Stimulated activated naive CD8-positive, alpha-beta T cell treated with anti-CD3 and anti-CD28 coated beads, Interleukin-15, Interleukin-2, amounts not matched to agents 100 ng/mL and 50 ng/mL, for 24 hours (primary cell): ENCODE measurements around the gene TEX50.
A peak's percentile ranks its signal among the peaks of the same experiment; 100 is the strongest.
"Not testable (repeated sequence)": the region's sequence is repeated elsewhere in the genome, so short reads cannot be mapped to it uniquely, and the experiment has no call there.

Experiments used
- H3K27ac Mint-ChIP-seq: one replicate; pipeline ENCODE4 v1.8.0; 2021; ENCODE audit warnings: mild to moderate bottlenecking, mixed read lengths
- H3K27me3 Mint-ChIP-seq: one replicate; pipeline ENCODE4 v1.8.0; 2021; ENCODE audit warnings: mixed read lengths
- H3K36me3 Mint-ChIP-seq: one replicate; pipeline ENCODE4 v1.8.0; 2021; ENCODE audit warnings: low read depth, mixed read lengths
- H3K4me1 Mint-ChIP-seq: one replicate; pipeline ENCODE4 v1.8.0; 2021; ENCODE audit warnings: low read depth, mixed read lengths
- H3K4me3 Mint-ChIP-seq: one replicate; pipeline ENCODE4 v1.8.0; 2021; ENCODE audit warnings: mild to moderate bottlenecking, mixed read lengths
- H3K9me3 Mint-ChIP-seq: one replicate; pipeline ENCODE4 v1.8.0; 2021; ENCODE audit warnings: mixed read lengths

TEX50 gene

DNA sequence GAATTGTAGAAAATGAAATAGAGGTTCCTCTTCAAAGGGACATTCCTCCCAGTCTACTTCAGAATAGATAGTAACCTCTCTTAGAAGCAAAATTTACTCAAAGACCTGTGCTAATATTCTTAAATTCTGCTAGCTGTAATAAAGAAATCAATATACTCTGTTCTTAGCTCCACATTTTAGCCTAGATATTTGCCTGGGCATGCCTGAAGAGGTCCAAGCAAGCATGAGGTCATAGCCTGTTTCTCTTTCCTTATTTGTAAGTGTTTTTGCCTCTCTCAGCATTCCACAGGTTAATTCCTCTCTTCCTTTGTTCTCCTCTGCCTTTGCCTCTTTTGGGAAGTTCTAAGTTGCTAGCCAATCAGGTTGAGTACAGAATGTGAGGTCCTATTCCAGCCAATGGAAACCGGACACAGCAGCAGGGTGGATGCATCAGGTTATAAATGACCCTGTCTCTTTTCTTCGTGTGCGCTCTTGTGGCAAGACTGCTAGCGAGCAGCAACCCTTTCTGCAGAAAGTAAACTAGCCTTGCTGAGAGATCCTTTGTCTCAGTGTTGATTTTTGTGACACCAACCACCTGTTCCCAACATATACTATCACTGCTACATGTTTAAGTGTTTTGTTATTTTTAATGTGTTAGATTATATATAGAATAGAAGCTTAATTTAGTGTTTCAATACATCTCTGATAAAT lies 7.5 kb downstream of the TEX50 start:
- H3K27ac Mint-ChIP-seq, H3K4me3 Mint-ChIP-seq, H3K27me3 Mint-ChIP-seq, H3K4me1 Mint-ChIP-seq, H3K36me3 Mint-ChIP-seq, H3K9me3 Mint-ChIP-seq: not testable (repeated sequence)

DNA sequence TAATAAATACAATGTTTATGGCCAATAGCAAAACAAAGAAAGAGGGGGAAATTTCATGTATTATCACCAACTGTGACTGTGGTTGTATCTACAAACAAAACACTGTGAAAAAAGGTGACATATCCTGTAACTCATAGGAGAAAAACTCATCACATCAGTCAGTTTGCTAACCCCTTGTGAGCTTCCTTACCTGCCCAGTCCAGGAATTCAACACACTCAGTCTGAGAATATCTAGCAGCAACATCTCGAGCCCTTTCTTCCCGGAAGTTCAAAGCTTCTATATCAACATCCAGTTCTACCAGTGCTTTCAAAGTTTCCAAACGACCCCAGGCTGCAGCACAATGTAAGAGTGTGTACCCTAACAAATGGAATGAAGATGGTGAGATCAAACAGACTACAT lies 11.5 kb downstream of the TEX50 start:
- Mint-ChIP-seq H3K4me3 (no peak overlapping the region), H3K27me3 (no peaks in the 10 kb centered on the region), H3K27ac (no peak overlapping the region)

DNA sequence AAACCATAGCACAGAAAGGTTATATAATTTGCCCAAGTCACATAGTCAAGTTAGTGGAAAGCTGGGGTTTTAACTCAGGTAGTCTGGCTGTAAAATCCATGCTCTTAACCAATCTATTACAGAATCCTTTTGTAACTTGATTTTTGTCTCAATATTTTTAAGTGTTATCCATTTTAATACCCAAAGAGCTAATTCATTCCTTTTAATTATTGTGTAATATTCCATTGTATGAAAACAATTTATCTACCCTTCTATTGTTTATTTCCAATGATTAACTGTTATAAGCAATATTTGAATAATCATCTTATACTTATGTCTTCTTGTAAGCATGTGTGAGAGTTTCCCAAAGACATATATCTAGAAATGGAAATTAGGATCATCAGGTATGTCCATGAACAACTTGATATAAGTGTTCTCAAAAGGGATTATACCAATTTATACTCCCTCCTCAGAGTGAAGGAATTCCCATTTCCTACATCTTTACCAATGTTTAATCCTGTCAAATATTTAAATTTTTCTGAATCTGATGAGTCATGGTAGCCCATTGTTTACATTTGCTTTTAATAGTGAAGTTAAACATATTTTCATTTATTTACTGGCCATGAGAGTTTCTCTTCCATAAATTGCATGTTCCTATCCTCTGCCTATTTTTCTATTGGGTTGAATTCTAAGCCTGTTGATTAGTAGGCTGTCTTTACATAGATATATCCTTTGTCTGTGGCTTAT lies 13.9 kb downstream of the TEX50 start:
- no peak overlapping the region for H3K27ac Mint-ChIP-seq
- H3K9me3 Mint-ChIP-seq: no peaks in the 10 kb centered on the region
- H3K27me3 Mint-ChIP-seq: no peaks in the 10 kb centered on the region
- no peaks in the 10 kb centered on the region for H3K4me1 Mint-ChIP-seq
- H3K4me3 Mint-ChIP-seq: no peak overlapping the region
- H3K36me3 Mint-ChIP-seq: no peaks in the 10 kb centered on the region

More for the DNA sequence above, 11.5 kb downstream of the TEX50 start:
- Mint-ChIP-seq H3K9me3 (no peaks in the 10 kb centered on the region), H3K4me1 (no peaks in the 10 kb centered on the region), H3K36me3 (no peaks in the 10 kb centered on the region)

DNA sequence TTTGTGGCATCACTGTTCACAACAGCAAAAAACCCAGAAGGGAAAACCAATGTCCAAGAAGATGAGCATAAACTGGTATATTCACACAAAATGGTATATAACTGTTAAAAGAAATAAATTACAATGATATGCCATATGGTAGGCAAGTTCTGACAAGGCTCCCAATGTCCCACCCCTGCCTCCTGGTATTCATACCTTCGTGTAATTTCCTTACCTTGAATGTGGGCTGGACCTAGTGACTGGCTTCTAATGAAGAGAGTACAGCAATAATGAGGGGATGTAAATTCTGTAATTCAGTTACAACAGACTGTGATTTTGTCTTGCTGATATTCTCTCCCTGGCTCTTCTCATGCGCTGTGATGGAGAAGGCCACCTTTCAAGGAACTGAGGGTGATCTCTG lies 25.2 kb downstream of the TEX50 start:
- Mint-ChIP-seq H3K27me3 (no peaks in the 10 kb centered on the region), H3K9me3 (peaks cover 4% of the 10 kb centered on the region), H3K4me3 (no peak overlapping the region), H3K36me3 (no peaks in the 10 kb centered on the region), H3K4me1 (no peaks in the 10 kb centered on the region), H3K27ac (no peak overlapping the region)

DNA sequence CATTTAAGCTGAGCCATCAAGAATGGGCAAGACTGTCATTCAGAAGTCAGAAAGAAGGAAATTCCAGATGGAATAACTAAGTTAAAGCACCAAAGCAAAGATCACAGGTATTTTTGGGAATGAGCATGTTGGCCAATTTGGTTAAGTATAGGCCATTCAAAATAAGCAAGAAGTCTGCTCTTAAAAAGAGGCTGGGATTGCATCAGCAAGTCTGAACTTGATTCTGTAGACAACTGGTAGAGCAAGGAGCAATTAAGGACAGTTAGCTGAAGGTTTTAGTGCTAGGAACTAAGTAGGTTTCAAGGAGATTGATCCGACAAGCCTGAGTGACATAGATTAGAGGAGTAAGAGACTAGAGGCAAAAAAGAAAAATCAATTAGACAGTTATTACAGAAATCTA lies 26.1 kb downstream of the TEX50 start:
- Mint-ChIP-seq H3K36me3 (no peaks in the 10 kb centered on the region), H3K4me3 (no peak overlapping the region), H3K27ac (no peak overlapping the region), H3K4me1 (no peaks in the 10 kb centered on the region), H3K27me3 (no peaks in the 10 kb centered on the region), H3K9me3 (peaks cover 2% of the 10 kb centered on the region)

DNA sequence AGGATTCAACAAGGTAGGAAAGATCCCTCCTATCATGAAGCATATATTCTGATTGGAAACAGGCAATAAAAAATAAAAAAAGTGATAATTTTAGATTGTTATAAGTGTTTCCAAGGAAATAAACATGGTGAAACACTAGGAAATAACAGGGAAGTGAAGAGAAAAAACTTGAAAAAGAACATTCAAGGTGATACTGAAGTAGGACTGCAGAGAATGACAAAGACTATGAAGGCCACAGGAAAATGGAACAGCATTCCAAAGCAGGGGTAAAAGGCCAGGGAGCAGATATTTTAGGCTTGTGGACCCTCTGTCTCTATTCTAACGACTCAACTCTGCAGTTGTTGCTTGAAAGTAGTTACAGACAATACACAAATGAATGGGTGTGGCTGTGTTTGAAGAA lies 26.6 kb downstream of the TEX50 start:
- no peaks in the 10 kb centered on the region for H3K9me3 Mint-ChIP-seq
- H3K4me3 Mint-ChIP-seq: no peak overlapping the region
- no peaks in the 10 kb centered on the region for H3K36me3 Mint-ChIP-seq
- H3K4me1 Mint-ChIP-seq: no peaks in the 10 kb centered on the region
- H3K27me3 Mint-ChIP-seq: no peaks in the 10 kb centered on the region
- H3K27ac Mint-ChIP-seq: no peak overlapping the region

DNA sequence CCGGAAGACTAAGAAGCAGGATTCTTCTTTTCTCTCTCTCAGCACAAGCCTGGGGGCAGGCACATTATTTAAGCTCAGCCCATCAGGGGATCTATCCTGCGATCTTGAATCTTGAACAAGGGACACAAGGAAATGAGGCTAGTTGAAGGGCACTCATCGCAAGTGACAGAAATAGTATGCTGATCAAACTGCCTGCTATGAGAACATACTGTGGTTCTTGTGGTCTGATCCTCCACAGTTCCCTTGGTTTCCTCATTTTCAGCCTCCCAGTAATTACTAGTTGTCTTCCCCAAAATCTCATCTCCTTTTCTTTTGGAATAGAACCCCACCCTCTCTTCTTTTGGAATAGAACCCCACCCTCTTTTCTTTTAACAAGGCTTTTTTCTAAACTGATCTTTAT lies 28.0 kb downstream of the TEX50 start:
- Mint-ChIP-seq H3K27ac (no peak overlapping the region), H3K4me3 (no peak overlapping the region), H3K27me3 (peaks cover 6% of the 10 kb centered on the region), H3K9me3 (no peaks in the 10 kb centered on the region), H3K36me3 (no peaks in the 10 kb centered on the region), H3K4me1 (no peaks in the 10 kb centered on the region)

DNA sequence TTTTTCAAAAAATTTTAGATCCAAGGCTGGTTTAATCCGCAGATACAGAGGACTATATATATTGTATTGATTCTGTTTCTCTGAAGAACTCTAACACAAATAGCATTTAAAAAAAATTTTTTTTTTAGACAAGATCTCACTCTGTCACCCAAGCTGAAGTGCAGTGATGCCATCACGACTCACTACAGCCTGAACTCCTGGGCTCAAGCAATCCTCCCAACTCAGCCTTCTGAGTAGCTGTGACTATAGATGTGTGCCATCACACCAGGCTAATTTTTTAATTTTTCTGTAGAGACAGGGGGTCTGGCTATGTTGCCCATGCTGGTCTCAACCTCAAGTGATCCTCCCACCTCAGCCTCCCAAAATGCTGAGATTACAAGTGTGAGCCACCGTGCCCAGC lies 31.5 kb downstream of the TEX50 start:
- Mint-ChIP-seq H3K4me1 (peaks cover 4% of the 10 kb centered on the region), H3K27ac (no peak overlapping the region), H3K9me3 (no peaks in the 10 kb centered on the region), H3K36me3 (no peaks in the 10 kb centered on the region), H3K27me3 (peaks cover 34% of the 10 kb centered on the region), H3K4me3 (no peak overlapping the region)

DNA sequence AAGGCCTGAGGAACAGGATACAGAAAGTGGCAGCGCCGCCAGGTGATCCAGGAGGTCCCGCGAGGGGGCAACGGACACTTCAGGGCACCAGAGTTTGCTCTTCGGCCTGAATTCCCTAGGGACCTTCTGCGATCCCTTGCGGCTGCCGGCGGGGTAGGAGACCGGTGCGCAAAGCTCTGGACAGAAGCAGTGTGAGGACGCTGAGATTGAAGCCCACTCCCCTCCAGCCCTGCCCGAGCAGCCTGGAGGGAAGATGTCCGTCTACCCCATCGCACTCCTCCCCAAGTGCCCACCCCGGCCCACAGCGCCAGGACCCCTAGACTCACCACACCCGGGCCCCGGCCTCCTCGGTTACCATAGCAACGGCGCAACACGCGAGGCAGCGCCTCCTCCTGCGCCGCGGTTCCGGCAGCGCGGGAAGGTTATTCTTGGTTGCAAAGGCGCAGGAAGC lies 34.4 kb downstream of the TEX50 start, which contains the start of gene ANKRD45:
Gene ANKRD45, minus strand, starts transcription at position 361 of the 451 bp plus-strand sequence. CDS start 10,433 bp downstream, outside the sequence.
- H3K36me3 Mint-ChIP-seq: no peaks in the 10 kb centered on the region
- peaks cover 4% of the 10 kb centered on the region for H3K4me1 Mint-ChIP-seq
- peaks cover 34% of the 10 kb centered on the region for H3K27me3 Mint-ChIP-seq
- peak within 1 kb of the TSS; percentile 69 for H3K4me3 Mint-ChIP-seq
- H3K27ac Mint-ChIP-seq: peak within 1 kb of the TSS; percentile 70
- no peaks in the 10 kb centered on the region for H3K9me3 Mint-ChIP-seq

DNA sequence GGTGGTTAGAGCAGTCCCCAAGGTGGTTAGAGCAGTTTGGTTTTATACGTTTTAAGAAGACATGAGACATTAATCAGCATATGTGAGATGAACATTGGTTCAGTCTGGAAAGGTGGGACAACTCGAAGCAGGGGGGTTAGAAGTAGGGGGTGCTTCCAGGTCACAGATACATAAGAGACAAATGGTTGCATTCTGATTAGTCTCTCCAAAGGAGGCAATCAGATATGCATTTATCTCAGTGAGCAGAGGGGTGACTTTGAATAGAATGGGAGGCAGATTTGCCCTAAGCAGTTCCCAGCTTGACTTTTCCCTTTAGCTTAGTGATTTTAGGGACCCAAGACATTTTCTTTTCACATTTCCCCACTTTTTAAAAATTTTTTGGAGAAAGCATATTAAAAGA lies 39.4 kb downstream of the TEX50 start:
- H3K36me3 Mint-ChIP-seq, H3K4me1 Mint-ChIP-seq, H3K4me3 Mint-ChIP-seq, H3K9me3 Mint-ChIP-seq, H3K27ac Mint-ChIP-seq: not testable (repeated sequence)
- H3K27me3 Mint-ChIP-seq: peaks cover 22% of the 10 kb centered on the region

DNA sequence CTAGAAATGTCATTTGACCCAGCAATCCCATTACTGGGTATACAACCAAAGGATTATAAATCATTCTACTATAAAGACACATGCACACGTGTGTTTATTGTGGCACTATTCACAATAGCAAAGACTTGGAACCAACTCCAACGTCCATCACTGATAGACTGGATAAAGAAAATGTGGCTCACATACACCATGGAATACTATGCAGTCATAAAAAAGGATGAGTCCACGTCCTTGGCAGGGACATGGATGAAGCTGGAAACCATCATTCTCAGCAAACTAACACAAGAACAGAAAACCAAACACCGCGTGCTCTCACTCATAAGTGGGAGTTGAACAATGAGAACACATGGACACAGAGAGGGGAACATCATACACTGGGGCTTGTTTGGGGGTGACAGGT lies 45.0 kb downstream of the TEX50 start:
- not testable (repeated sequence) for H3K4me3 Mint-ChIP-seq, H3K36me3 Mint-ChIP-seq, H3K9me3 Mint-ChIP-seq, H3K27ac Mint-ChIP-seq, H3K27me3 Mint-ChIP-seq, H3K4me1 Mint-ChIP-seq

DNA sequence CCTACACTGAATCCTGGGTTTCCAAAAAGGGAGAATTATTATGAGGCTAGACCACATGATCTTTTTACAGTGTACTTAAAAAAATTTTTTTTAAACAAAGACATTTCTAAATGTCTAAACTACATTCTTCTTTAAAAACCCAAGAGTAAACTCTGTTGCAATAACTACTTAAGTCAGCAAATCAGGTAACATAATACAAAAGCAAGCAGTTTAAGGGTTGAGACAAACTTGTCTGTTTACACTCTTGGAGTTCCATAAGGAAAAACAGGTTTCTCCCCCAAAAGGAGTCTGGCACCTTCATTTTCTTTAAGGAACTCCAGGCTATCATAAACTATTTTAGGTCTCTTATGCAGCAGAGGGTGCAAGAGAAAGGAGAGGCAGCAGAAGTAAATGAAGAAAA lies 47.0 kb downstream of the TEX50 start:
- Mint-ChIP-seq H3K27me3 (peaks cover 5% of the 10 kb centered on the region), H3K4me1 (no peaks in the 10 kb centered on the region), H3K36me3 (no peaks in the 10 kb centered on the region), H3K9me3 (peaks cover 5% of the 10 kb centered on the region), H3K4me3 (no peak overlapping the region), H3K27ac (no peak overlapping the region)

DNA sequence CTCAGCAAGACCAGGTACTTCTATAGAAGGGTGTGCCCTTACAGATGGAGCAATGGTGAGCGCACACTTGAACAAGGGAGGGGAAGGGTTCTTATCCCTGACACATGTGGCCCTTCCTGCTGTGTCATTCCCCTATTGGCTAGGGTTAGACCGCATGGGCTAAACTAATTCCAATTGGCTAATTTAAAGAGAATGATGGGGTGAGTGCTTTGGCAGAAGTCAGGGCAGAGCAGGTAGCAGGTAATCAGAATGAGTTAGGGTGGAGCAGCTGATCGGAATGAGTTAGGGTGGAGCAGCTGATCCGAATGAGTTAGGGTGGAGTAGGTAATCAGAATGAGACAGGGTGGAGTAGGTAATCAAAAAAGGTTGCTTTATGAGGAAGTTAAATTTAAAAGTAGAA lies 48.7 kb downstream of the TEX50 start:
- not testable (repeated sequence) for H3K27me3 Mint-ChIP-seq, H3K4me3 Mint-ChIP-seq, H3K27ac Mint-ChIP-seq, H3K4me1 Mint-ChIP-seq, H3K9me3 Mint-ChIP-seq, H3K36me3 Mint-ChIP-seq

DNA sequence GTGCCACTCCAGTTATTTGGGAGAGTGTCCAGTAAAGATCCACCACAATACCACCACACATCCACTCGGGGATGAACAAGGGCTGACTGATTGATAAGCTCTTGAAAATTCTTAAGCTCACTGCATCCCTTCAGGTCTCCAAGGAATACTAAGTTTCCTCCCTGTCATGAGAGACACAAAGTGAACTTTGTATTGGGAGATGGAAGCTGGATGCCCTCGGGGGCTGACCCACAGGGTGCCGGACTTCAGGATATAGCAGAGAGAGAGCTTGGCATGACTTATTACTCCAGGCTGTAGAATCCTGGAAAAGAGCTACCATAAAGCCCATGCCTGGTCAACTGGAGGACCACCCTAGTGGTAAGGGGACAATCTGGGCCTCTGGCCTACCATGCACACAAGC lies 50.0 kb downstream of the TEX50 start:
- not testable (repeated sequence) for H3K36me3 Mint-ChIP-seq, H3K4me3 Mint-ChIP-seq, H3K27me3 Mint-ChIP-seq, H3K9me3 Mint-ChIP-seq, H3K27ac Mint-ChIP-seq, H3K4me1 Mint-ChIP-seq
